Chondrocyte (in vitro differentiated cells): Measurements from ENCODE around the gene USP11. TPM values are rescaled to one million over a fixed set of nuclear protein-coding genes. Genes with fewer than 3 reads are reported as not detected.

Experiments
- DNase-seq: peaks from one replicate; pipeline ENCODE4 v3.0.0; 2021; ENCODE audit warnings: mixed read lengths, low spot score
- H3K27ac Mint-ChIP-seq: one replicate; pipeline ENCODE4 v1.8.0; 2021; ENCODE audit warnings: mild to moderate bottlenecking, moderate library complexity, mixed read lengths; ENCODE audit not compliant: unreplicated experiment
- H3K27me3 Mint-ChIP-seq: 2 replicates; pipeline ENCODE4 v1.8.0; 2021; ENCODE audit warnings: low read depth, mixed read lengths
- H3K36me3 Mint-ChIP-seq: 2 replicates; pipeline ENCODE4 v1.8.0; 2021; ENCODE audit warnings: low read depth, mixed read lengths
- H3K4me1 Mint-ChIP-seq: 2 replicates; pipeline ENCODE4 v1.8.0; 2021; ENCODE audit warnings: low read depth, mild to moderate bottlenecking, mixed read lengths
- H3K4me3 Mint-ChIP-seq: one replicate; pipeline ENCODE4 v1.8.0; 2021; ENCODE audit warnings: mild to moderate bottlenecking, moderate library complexity, mixed read lengths; ENCODE audit not compliant: unreplicated experiment
- H3K9me3 Mint-ChIP-seq: 2 replicates; pipeline ENCODE4 v1.8.0; 2021; ENCODE audit warnings: low read depth, mixed read lengths
- long read RNA-seq: library from polyadenylated mRNA; stranded (forward); transcript quantifications from one replicate; pipeline ENCODE4 v2.0.0, GENCODE V29; 2021
- total RNA-seq: library from RNA; stranded (reverse); gene quantifications from 3 replicates; pipeline ENCODE4 v1.2.1, GENCODE V29; 2021
- TF ChIP-seq, protein P1 (sequence below): fragments of 200-600 bp; sonication (generic); IDR thresholded peaks from 2 replicates; pipeline ENCODE4 v1.5.0; 2021; ENCODE audit warnings: antibody characterized with exemption, mild to moderate bottlenecking, moderate library complexity

USP11 gene
- 151 to 189 TPM (median 157 TPM) in 3 replicates for total RNA-seq
- long read RNA-seq, transcript USP11-204 (21 exons, 3,515 nt): major isoform, 420 of 536 reads
- long read RNA-seq, partial matches to known transcripts: 46 of 536 reads
- long read RNA-seq, other reads (novel, unspliced or antisense): 70 of 536 reads

DNA sequence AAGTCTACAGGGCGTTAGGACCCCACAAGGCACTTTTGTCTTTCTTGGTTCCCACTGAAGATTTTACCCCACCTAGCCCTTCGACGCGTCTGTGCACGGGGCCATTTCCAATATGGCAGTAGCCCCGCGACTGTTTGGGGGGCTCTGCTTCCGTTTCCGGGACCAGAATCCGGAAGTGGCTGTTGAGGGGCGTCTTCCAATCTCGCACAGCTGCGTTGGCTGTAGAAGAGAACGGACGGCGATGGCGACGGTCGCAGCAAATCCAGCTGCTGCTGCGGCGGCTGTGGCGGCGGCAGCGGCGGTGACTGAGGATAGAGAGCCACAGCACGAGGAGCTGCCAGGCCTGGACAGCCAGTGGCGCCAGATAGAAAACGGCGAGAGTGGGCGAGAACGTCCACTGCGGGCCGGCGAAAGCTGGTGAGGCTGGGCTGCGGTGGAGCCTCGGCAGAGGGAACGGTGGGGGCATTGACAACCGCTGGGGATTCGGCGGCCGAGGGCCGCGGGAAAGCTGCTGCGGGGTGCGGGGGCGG is at the start of gene USP11:
Gene USP11, plus strand, starts transcription at position 207 of the 530 bp plus-strand sequence. Its CDS starts 35 bp downstream, at position 242.
- peaks cover 46% of the 10 kb centered on the region for H3K4me1 Mint-ChIP-seq
- H3K4me3 Mint-ChIP-seq: peak within 1 kb of the TSS; percentile 92
- peak within 1 kb of the TSS; percentile 100 for H3K27ac Mint-ChIP-seq
- no peaks in the 10 kb centered on the region for H3K9me3 Mint-ChIP-seq
- no peak for DNase-seq
- peaks cover 13% of the 10 kb centered on the region for H3K36me3 Mint-ChIP-seq
- TF ChIP-seq, protein P1, sequence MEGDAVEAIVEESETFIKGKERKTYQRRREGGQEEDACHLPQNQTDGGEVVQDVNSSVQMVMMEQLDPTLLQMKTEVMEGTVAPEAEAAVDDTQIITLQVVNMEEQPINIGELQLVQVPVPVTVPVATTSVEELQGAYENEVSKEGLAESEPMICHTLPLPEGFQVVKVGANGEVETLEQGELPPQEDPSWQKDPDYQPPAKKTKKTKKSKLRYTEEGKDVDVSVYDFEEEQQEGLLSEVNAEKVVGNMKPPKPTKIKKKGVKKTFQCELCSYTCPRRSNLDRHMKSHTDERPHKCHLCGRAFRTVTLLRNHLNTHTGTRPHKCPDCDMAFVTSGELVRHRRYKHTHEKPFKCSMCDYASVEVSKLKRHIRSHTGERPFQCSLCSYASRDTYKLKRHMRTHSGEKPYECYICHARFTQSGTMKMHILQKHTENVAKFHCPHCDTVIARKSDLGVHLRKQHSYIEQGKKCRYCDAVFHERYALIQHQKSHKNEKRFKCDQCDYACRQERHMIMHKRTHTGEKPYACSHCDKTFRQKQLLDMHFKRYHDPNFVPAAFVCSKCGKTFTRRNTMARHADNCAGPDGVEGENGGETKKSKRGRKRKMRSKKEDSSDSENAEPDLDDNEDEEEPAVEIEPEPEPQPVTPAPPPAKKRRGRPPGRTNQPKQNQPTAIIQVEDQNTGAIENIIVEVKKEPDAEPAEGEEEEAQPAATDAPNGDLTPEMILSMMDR: no peak
- no peaks in the 10 kb centered on the region for H3K27me3 Mint-ChIP-seq

DNA sequence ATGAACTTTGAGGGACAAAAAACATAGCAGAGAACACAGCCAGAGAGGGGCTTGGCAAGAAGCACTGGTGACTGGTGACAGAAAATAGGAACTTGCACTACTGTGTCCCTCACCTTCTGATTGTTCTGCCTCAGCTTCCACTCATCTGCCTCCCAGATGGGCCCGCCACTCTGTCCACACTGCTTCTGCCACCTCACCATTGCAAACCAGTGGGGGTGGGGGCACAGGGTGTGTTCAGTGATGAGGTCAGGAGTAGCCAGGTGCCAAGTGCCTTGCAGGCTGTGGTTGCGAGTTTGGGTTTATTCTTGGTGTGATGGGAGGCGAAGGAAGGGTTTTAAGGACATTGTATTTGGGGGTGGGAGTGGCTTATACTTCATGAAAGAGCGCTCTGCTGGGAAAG is 48.3 kb upstream of the USP11 start:
- TF ChIP-seq, protein P1: no peak
- Mint-ChIP-seq H3K27me3 (no peaks in the 10 kb centered on the region), H3K27ac (no peak overlapping the region), H3K36me3 (peaks cover 7% of the 10 kb centered on the region), H3K9me3 (no peaks in the 10 kb centered on the region), H3K4me1 (peaks cover under 1% of the 10 kb centered on the region), H3K4me3 (no peak overlapping the region)
- peak; percentile 57 for DNase-seq

DNA sequence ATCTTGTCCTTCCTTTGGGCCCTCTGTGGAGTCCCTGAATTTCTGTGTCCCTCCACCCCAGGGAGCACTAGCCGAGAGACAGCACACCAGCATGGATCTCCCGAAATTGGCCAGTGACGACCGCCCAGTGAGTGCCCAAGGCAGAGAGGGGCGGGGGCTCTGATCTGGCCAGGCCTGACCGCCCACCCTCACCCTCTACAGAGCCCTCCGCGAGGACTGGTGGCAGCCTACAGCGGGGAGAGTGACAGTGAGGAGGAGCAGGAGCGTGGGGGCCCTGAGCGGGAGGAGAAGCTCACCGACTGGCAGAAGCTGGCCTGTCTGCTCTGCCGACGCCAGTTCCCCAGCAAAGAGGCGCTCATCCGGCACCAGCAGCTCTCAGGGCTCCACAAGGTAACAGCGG is 47.6 kb upstream of the USP11 start:
- peak; percentile 94 for DNase-seq
- Mint-ChIP-seq H3K9me3 (no peaks in the 10 kb centered on the region), H3K4me1 (no peaks in the 10 kb centered on the region), H3K27me3 (no peaks in the 10 kb centered on the region), H3K27ac (no peak overlapping the region), H3K4me3 (no peak overlapping the region), H3K36me3 (peaks cover 6% of the 10 kb centered on the region)
- TF ChIP-seq, protein P1: no peak

DNA sequence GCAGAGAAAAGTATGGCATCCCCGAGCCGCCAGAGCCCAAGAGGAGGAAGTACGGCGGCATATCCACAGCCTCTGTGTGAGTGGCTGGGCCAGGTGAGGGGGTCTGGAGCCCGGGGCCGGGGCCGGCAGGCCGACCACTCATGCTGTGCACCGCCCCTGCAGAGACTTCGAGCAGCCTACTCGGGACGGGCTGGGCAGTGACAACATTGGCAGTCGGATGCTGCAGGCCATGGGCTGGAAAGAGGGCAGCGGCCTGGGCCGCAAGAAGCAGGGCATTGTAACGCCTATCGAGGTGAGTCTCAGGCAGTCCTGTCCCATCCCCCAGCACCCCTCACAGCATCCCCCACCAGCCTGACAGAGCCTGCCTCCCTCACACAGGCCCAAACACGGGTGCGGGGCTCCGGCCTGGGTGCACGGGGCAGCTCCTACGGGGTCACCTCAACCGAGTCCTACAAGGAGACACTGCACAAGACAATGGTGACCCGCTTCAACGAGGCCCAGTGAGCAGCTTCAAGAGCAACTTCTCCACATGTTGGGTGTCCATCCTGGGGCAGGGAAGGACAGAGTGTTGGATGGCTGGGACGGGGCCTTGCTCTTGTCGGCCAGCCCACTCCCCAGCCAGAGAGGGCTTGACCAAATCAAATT is 46.6 kb upstream of the USP11 start:
- TF ChIP-seq, protein P1: no peak
- Mint-ChIP-seq H3K27me3 (no peaks in the 10 kb centered on the region), H3K9me3 (no peaks in the 10 kb centered on the region), H3K4me3 (no peak overlapping the region), H3K4me1 (peaks cover 4% of the 10 kb centered on the region), H3K27ac (no peak overlapping the region), H3K36me3 (peaks cover 6% of the 10 kb centered on the region)
- DNase-seq: peak; percentile 86

DNA sequence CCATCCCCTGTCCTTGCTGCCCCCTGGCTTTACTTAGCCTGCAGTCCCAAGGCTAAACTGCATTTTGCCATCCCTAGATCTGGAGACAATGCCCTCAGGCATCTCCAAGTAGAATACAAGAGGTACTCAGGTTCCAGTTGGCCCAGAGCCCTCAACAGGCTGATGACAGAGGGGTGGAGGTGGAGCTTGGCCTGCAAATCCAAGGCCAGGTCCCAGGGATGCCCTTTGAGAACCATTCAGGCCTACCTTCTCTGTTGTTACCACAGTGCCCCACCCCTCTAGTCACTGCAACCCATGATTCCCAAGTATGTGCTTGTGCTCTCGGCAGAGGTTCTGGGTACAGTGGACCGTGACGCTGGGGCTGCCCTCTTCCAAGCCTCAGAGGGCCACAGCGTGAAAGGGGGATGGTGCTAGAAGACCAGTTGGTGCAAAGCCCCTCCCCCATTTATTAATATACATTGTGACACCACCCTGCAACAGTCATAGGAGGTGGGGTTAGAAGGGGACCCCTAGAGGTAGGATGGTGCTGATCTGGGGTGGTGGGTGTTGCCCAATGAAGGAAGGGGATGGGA is 45.6 kb upstream of the USP11 start:
- TF ChIP-seq, protein P1: no peak
- peaks cover 12% of the 10 kb centered on the region for H3K4me1 Mint-ChIP-seq
- peak; percentile 42 for DNase-seq
- H3K9me3 Mint-ChIP-seq: no peaks in the 10 kb centered on the region
- H3K27ac Mint-ChIP-seq: no peak overlapping the region
- no peaks in the 10 kb centered on the region for H3K27me3 Mint-ChIP-seq
- no peak overlapping the region for H3K4me3 Mint-ChIP-seq
- peaks cover 5% of the 10 kb centered on the region for H3K36me3 Mint-ChIP-seq
